ENCODE data around the gene KCNQ5.
"Not testable (repeated sequence)": the region's sequence is repeated elsewhere in the genome, so short reads cannot be mapped to it uniquely, and the experiment has no call there.

The KCNQ5 gene

DNA sequence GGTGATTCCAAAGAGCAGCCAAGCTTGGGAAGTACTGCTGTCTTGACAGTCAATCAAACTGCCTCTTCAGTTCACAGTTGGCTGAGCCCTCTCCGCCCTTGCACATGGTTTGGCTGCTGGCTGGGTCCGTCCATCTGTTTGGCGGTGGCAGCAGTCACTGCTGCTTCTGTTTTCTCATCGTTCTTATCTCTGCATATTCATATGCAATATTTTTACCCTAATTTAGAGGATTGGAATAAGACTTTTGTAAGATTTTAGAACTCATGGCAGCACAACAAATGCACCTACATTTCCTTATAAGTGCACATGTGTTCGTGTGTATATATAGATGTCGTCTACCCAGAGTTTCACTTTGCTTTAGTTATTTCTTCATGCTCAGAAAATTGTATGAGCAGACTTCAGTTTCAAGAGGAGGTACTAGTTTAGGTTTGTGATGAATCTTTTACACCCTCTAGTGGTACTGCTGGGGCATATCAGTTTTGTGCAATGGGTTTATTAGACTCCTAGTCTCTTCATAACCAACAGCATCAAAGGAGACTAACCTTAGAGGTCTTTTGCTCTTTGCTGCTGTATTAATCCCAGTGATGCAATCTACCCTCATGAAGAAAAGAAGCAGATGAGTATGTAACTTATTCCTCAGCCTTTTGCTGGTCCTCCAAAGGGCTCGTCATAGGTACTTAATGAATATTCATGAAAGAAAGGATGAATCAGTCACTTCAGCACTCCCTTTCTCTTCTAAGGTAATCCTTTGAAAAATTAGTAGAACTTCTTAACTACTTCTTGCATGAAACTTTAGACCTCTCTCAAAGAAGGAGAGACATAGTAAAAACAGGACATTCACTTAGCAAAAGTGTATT lies 559.1 kb downstream of the KCNQ5 start:
- peak; percentile 52 for DNase-seq (ENCODE audit: low read depth)

DNA sequence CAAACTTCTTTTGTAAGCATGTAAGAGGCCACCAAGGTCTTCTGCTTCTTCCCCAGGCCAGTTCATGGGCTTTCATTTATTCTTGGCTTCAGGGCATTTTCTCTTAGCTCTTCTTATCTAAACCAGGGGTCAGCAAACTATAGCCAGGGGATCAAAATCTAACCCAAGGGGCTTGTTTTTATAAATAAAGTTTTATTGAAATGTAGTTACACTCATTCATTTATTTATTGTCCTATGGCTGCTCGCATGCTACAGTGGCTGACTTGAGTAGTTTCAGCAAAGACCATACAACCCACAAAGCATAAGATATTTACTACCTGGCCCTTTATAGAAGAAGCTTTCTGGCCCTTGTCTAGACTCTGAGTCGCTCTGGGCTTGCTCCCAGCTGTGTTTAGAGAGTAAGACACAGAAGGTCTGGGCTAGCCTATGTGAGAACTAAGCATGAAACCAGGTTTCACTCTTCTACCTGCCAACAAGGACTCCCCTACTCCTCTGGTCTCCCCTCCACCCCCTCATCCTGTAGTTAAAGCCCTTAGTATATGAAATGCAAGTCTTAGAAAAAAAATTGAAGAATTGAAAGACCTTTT lies 560.2 kb downstream of the KCNQ5 start:
- no peak for DNase-seq (ENCODE audit: low read depth)

DNA sequence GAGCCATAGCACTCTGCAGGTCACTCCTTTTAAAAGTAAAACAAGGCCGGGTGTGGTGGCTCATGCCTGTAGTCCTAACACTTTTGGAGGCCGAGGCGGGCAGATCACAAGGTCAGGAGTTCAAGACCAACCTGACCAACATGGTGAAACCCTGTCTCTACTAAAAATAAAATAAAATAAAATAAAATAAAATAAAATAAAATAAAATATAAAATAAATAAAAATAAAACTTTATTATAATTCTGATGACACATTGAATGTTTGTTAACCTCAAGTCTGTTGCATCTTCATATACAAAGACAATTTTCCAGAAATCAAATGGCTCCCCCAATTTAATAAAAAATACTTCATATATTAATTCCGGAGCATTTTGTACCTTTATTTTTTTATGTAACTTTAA lies 571.4 kb downstream of the KCNQ5 start:
- DNase-seq (ENCODE audit: low read depth) = not testable (repeated sequence)

DNA sequence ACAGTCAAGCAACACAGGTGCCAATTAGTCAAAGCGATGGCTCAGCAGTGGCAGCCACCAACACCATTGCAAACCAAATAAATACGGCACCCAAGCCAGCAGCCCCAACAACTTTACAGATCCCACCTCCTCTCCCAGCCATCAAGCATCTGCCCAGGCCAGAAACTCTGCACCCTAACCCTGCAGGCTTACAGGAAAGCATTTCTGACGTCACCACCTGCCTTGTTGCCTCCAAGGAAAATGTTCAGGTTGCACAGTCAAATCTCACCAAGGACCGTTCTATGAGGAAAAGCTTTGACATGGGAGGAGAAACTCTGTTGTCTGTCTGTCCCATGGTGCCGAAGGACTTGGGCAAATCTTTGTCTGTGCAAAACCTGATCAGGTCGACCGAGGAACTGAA lies 572.9 kb downstream of the KCNQ5 start:
- DNase-seq (ENCODE audit: low read depth) = no peak

DNA sequence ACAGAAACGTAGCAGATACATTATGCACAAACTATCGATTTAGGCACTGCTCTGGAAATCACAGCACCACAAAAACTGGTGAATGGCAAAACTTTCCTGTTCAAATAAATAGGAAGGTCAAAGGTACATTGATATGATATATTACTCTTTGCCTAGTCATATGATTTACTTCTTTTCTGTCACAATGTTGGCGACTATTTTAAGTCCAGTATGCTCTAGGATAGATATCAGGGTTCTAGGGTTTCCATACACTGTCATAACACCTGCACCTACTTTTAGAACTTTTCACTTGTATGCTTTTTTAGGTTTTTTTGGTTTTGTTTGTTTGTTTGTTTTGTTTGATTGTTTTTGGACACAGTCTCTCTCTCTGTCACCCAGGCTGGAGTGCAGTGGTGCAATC lies 578.4 kb downstream of the KCNQ5 start:
- DNase-seq (ENCODE audit: low read depth) = no peak

DNA sequence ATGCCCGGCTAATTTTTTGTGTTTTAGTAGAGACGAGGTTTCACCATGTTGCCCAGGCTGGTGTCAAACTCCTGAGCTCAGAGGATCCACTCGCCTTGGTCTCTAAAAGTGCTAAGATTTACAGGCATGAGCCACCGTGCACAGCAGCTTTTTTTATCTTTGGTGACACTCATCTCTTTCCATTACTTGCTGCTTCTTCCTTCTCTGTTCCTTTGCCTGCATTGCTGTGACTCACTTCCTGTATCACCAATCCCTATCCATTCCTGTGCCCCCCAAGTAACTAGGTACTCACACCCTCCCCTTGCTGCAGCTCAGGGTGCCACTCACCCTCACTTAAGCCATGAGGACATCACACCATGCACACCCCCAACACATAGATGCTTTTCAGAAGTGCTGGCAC lies 578.9 kb downstream of the KCNQ5 start:
- no peak for DNase-seq (ENCODE audit: low read depth)

DNA sequence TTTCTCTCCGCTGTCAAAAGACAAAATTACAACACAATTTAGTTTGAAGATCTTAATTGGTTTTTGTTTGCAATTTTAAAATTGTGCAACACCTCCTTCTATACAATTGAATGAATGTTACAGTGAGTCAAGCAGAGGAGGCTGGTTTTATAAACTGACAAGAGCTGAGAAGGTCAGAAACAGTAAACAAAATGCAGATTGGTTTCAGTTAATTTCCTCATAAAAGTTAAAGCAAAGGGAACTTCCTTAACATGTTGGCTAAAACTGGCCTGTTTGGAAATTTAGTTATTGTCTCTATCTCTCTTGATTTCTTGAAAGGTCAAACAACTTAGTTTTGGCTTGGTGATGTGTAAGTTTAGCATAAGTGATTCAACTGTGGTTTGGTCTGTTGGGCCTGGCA lies 581.2 kb downstream of the KCNQ5 start:
- DNase-seq (ENCODE audit: low read depth) = no peak

DNA sequence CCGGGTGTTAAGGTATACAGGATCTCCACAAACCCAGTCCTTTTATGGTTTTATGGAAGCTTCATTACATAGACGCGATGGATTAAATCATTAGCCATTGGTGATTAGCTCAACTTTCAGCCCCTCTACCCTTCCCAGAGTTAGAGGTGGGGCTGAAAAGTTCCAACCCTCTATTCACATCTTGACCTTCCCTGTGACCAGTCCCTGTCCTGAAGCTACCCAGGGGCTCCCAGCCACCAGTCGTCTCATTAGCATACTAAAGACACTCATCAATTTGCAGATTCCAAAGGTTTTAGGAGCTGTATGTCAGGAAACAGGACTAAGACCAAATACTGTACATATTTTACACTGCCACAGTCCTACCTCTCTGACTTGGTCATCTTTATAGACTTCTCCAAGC lies 582.4 kb downstream of the KCNQ5 start:
- DNase-seq (ENCODE audit: low read depth) = no peak

DNA sequence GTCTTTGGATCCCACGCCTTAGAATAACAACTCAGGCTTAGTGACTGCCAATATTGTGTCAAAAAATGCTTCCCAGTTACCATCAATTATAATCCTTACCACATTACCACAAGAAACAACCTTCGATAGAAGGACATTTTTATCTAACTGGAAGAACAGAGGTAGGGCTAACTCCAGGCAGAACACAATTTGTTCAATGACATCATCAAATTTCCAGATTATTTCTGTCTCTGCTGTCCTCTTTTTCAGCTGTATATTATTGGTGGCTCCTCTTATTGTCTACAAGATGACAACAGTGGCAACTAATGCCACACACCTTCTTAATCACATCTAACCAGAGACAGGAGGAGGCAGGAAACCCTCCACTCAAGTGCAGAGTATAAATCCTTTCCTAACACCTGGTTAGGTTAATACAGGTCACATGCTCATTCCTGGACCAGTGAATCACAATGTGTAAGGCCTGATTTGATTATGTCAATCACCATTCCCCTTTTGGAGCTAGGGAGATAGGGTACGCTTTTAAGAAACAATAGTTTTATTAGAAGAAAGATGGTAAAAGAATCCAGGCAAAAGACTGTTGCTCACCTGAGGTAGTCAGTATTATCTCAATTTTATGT lies 585.5 kb downstream of the KCNQ5 start:
- DNase-seq (ENCODE audit: low read depth) = no peak

DNA sequence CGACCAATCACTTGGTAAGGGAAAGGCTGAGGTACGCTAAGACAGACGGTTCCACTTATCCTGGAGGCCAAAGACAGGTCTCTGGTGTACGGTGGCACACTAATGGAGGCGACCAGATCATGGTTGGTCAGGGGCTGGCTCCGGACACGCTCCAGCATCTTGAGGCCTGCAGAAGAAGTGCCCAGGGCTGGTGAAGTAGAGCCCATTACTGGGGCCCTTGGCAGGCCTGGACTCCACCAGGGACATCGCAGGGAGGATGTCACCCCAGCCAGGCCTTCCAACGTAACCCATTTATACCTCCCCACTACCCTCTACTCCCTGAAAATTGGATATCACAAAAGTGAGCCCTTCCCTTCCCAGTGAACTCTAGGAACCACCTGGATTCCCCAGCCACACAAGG lies 587.3 kb downstream of the KCNQ5 start:
- no peak for DNase-seq (ENCODE audit: low read depth)

DNA sequence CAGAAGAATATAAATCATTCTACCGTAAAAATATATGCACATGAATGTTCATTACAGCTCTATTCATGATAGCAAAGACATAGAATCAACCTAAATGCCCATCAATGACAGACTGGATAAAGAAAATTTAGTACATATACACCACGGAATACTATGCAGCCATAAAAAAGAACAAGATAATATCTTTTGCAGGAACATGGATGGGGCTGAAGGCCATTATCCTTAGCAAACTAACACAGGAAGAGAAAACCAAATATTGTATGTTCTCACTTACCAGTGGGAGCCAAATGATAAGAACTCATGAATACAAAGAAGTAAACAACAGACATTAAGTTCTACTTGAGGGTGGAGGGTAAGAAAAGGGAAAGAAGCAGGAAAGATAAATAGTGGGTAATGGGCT lies 595.0 kb downstream of the KCNQ5 start:
- DNase-seq (ENCODE audit: low read depth) = no peak

DNA sequence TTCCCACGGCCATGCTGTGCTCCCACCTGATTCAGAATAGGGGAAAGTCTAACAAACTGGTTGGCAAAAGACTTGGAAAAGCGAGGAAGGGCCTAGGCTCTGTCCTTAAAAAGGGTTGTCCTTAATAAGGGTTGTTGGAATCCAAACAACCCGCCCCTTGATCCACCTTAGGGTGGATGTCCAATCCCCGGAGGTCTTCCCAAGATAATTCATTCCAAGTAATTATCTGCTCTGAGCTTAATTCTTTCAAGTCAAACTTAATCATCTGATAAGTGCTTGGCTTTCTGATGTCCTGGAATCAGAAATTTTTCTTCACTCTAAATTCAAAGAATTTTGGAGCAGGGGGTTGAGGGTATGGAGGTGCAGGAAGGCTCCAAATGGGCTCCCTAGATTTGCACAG lies 603.5 kb downstream of the KCNQ5 start, which contains the start of gene KHDC1L:
Gene KHDC1L (minus strand): TSS at position 101 of the 400 bp plus-strand sequence. CDS start 88 bp downstream, at position 13.
- DNase-seq (ENCODE audit: low read depth) = no peak

DNA sequence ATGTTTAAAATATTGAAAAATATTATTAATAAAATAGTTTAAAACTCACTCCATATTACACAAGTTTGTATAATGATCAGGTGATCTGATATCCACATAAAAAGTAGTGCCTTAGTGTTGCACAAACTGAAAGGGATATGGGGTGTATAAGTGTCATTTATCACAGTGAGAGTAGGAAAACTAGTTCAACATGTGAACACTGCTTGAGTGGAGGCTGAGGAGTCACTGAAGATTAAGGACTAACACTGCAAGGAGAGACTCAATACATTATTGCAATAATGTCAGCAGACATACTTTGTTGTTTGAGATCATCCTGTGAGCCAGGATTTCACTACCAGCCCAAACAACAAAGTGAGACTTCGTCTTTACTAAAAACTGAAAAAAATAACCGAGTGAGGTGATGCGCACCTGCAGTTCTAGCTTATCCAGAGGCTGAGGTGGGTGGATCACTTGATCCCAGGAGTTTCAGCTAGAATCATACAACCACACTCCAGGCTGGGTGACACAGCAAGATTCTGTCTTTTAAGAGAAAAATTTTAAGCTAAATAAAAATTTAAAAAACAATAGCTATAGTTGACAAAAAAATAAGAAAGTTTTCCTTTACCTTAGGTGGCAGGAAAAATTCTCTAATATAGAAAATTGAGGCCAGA lies 605.9 kb downstream of the KCNQ5 start:
- DNase-seq (ENCODE audit: low read depth) = no peak

DNA sequence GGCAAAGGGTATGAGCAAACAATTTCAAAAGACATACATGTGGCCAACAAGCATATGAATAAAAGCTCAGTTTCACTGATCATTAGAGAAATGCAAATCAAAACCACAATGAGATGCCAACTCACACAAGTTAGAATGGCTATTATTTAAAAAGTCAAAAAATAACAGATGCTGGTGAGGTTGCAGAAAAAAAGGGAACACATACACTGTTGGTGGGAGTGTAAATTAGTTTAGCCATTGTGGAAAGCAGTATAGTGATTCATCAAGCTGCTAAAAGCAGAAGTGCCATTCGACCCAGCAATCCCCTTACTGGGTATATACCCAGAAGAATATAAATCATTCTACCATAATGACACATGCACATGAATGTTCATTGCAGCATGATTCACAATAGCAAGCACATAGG lies 610.1 kb downstream of the KCNQ5 start:
- no peak for DNase-seq (ENCODE audit: low read depth)

DNA sequence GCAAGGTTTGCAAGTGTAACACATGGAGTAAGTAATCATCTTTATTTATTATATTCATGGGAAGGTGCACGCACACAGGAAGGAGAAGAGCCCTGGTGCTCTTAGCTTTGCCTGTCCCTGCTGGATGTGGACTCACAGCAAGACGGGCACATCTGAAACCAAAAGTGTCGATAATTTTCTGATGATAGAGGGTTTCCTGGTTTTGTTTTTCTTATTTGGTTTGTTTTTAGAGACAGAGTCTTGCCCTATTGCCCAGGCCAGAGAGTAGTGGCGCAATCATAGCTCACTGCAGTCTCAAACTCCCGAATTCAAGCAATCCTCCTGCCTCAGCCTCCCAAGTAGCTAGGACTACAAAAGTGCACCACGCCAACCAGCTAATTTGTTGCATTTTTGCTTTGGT lies 611.2 kb downstream of the KCNQ5 start:
- no peak for DNase-seq (ENCODE audit: low read depth)

DNA sequence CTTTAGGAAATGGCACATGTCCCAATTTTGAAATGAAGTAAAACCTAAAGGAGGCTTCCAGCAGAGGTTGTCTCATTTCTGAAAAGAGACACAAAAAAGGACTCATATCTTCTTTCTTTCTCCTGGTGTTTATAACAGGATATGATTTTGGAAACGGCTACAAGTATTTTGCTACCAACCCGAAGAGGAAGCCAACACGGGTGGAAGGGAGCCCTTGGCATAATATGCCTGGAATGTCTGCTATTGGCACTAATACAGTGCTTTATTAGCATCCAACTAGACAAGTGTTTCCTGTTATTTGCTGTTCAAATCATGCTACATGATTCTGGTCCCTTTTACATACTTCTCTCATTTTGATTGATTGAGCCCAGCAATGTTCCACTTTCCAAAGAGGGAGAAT lies 612.1 kb downstream of the KCNQ5 start:
- not testable (repeated sequence) for DNase-seq (ENCODE audit: low read depth)

DNA sequence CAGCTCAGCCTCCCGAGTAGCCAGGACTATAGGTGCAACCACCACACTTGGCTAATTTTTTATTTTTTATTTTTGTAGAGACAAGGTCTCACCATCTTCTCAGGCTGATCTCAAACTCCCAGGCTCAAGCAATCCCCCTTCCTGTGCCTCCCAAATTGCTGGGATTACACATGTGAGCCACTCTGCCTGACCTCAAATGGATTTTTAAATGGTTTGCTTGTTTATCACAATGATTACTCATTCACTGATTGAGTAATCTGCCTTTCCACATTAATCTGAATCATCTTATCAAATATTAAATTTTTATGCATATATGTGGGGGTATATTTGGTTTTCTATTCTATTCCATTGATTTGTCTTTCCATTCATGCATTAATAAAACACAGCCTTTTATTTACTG lies 612.9 kb downstream of the KCNQ5 start:
- DNase-seq (ENCODE audit: low read depth) = peak; percentile 50

DNA sequence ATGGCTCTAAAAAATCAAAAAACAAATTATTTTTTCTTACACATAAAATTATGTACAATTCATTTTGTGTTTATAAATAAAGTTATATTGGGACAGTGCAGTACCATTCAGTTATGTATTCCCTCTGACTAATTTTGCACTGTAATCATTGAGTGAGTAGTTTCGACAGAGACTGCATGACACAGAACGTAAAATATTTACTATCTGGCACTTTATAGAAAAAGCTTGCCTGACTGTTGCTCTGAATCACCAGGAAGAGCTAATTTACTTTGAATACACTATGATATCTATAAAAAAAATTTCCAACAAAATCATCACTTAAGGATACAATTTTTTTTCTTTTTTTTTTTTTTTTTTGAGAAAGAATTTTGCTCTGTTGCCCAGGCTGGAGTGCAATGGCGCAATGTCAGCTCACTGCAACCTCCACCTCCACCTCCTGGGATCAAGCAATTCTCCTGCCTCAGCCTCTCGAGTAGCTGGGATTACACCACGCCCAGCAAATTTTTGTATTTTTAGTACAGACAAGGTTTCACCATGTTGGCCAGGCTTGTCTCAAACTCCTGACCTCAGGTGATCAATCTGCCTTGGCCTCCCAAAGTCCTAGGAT lies 614.4 kb downstream of the KCNQ5 start:
- DNase-seq (ENCODE audit: low read depth) = peak; percentile 68

DNA sequence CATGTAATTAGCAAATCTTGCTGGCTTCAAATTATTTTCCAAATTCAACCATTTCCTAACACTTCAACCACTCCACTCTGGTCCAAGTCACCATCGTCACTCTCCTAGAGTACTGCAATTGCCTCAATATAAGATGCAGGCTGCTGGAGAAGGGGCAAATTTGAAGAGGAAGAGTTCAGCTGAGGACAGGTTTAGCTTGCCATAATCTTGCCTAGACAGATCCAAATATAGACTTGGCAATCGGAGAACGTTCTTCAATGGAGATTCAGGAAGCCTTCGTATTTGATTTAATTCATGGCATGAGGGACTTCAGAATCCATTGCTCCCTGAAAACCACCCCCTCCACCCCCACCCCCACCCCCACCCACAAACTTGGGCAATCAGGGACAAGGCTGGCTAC lies 618.9 kb downstream of the KCNQ5 start:
- DNase-seq (ENCODE audit: low read depth) = no peak

DNA sequence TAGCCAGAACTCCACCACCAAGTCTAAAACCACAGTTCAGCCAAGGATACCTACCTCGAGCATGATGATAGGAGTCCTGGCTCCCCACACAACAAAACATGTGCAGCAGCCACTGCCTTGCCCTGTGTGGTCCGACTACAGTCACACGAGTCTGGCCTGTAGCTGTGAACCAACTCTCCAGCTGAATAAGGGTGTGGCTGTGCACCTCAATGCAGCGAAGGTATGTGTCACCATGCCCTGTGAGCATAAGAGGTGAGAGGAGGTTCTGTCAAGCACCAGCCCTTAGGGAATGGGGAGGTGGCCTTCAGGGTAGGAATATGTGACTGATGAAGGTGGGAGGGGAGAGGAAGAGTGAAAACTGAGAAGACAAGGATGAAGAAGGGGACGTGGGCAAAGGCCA lies 620.1 kb downstream of the KCNQ5 start:
- no peak for DNase-seq (ENCODE audit: low read depth)
